ENCODE data around the gene NECAB3.

Gene NECAB3

DNA sequence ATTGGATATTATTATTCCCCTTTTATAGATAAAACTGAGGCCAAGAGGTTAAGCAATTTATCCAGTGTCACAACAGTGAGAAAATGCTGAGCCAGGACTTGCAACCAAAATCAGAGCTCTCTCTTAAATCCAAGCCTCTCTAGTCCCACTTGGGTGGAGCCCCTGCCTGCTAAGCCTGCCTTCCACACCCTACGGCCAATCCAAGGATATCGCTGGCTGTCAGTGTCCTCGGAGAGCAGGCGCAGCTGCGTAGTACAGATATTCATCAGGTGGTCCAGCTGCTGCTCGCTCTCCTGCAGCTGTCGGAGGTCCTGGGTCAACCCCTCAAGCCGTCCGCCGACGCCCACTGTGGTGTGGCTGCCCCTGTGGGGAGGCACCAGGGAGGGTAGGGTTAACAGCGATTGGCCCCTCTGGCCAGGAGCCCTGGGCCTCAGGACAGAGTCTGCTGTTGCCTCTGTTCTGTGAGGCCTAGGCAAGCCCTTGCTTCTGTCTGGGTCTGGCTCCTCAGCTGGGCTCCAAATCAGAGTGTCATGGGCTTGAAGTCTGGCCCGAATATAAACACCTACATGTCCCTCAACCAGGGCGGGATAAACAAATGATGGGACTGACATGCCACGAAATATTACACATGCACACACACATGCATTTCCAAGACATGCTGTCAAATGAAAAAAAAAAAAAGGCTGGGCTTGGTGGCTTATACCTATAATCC lies 3.9 kb upstream of the NECAB3 start:
- in situ Hi-C loops (cut with MboI; ENCODE audit: low sequenced_read_pairs, unreplicated experiment) = no loop called here
- TF ChIP-seq, protein P1, sequence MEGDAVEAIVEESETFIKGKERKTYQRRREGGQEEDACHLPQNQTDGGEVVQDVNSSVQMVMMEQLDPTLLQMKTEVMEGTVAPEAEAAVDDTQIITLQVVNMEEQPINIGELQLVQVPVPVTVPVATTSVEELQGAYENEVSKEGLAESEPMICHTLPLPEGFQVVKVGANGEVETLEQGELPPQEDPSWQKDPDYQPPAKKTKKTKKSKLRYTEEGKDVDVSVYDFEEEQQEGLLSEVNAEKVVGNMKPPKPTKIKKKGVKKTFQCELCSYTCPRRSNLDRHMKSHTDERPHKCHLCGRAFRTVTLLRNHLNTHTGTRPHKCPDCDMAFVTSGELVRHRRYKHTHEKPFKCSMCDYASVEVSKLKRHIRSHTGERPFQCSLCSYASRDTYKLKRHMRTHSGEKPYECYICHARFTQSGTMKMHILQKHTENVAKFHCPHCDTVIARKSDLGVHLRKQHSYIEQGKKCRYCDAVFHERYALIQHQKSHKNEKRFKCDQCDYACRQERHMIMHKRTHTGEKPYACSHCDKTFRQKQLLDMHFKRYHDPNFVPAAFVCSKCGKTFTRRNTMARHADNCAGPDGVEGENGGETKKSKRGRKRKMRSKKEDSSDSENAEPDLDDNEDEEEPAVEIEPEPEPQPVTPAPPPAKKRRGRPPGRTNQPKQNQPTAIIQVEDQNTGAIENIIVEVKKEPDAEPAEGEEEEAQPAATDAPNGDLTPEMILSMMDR (IDR thresholded peaks at IDR 0.05; ENCODE audit: borderline replicate concordance, control extremely low read depth, extremely low read depth, insufficient read depth, missing control alignments) = no peak
- DNase-seq (ENCODE audit: low spot score) = no peak

DNA sequence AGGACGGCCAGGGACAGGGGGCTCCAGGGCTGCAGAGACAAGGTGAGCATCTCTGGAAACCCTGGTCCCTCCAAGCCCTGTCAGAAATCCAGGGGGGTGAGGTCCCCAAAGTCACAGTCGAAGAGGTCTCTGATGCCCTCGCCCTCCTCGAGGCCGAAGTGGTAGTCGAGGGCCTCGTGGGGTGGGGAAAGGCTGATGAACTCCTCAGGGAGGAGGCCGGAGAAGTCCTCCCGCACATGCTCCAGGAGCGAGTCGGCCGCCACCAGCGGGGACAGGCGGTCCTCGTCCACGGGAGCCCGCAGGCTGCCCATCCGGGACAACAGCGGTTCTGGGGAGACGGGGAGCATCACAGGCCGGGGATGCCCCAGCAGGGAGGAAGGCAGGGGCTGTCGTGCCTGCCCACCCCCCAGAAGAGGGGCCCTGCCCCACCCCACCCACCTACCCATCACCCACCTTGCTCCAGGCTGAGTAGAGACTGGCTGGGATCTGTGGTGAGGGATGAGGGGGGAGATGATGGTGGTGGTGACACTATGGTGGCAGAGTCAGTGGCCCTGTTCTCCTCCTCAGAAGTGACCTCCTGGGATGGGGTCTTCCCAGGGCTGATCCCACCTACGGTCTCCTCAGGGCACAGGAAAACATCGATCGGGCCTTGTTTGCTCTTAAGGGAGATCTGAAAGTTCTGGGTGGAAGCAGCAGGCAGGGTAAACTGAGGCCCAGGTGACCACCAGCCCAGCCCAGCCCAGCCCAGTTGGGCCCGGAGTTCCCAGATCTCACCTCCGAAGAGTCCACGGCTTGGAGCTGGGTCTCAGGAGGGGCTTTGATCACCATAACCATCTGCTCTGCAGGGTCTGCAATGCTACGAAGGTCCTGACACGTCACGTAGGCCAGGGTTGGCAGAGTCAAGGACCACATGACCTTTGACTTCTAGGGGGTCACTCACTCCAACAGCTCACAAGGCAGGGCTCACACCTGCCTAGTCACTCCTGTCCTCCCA lies 2.7 kb upstream of the NECAB3 start:
- TF ChIP-seq, protein P1 (IDR thresholded peaks at IDR 0.05; ENCODE audit: borderline replicate concordance, control extremely low read depth, extremely low read depth, insufficient read depth, missing control alignments) = no peak
- in situ Hi-C loops (cut with MboI; ENCODE audit: low sequenced_read_pairs, unreplicated experiment) = no loop called here
- DNase-seq (ENCODE audit: low spot score) = no peak

DNA sequence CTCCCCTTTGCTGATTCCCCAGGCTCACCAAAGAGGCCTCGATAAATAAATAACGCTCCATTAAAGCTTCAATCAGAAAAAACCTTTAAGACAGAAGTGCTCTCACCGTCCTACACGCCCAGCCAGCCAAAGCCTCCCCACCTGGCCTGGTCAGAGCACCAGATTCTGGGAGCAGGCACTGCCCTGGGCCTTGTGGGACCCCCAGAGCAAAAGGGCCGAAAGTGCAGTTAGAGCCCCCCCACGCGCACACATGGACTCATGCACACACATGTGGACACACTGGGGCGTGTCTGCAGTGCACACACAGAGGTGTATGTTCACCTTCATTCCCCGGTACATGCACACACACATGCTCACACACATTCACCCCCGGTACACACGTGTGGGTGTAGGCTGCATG lies 1.9 kb upstream of the NECAB3 start:
- in situ Hi-C loops (cut with MboI; ENCODE audit: low sequenced_read_pairs, unreplicated experiment) = no loop called here
- no peak for DNase-seq (ENCODE audit: low spot score)
- TF ChIP-seq, protein P1 (IDR thresholded peaks at IDR 0.05; ENCODE audit: borderline replicate concordance, control extremely low read depth, extremely low read depth, insufficient read depth, missing control alignments) = no peak

DNA sequence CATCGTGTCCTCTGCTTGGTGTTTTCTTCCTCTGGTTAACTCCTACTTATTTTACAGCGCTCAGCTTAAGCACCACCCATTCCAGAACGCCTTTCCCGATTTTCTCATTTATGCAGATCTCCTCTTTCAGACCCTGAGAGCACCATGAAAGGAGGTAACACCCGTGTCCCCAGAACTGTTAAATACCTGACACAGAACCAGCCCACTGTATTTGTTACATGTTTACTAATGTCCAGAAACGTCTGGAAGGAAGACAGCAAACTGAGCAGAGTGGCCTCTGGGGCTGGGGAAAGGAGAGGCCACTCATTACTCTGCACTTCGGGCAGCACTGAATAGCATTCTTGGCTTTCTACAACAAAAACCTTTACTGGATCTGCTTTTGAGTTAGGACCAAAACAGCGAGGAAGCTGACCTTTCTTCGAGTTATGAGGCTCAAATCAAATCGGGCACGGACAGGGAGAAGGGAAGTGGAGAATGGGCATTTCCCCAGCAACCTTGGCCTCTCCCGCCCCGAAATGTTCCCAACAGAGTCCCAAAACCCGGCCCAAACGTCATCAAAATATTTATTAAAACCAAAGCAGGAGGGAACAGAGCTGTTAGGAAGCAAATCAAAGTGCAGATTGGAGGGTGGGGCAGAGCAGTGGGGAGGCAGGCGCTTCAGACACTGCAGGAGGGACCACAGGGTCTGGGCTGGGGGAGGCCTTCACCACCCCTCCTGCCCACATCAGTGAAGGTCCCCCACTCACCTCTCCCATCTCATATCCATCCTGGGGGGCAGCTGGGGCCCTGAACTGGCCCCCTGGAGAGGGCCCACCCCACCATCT lies 1.1 kb upstream of the NECAB3 start:
- TF ChIP-seq, protein P1 (IDR thresholded peaks at IDR 0.05; ENCODE audit: borderline replicate concordance, control extremely low read depth, extremely low read depth, insufficient read depth, missing control alignments) = no peak
- in situ Hi-C loops (cut with MboI; ENCODE audit: low sequenced_read_pairs, unreplicated experiment) = no loop called here
- DNase-seq (ENCODE audit: low spot score) = no peak

DNA sequence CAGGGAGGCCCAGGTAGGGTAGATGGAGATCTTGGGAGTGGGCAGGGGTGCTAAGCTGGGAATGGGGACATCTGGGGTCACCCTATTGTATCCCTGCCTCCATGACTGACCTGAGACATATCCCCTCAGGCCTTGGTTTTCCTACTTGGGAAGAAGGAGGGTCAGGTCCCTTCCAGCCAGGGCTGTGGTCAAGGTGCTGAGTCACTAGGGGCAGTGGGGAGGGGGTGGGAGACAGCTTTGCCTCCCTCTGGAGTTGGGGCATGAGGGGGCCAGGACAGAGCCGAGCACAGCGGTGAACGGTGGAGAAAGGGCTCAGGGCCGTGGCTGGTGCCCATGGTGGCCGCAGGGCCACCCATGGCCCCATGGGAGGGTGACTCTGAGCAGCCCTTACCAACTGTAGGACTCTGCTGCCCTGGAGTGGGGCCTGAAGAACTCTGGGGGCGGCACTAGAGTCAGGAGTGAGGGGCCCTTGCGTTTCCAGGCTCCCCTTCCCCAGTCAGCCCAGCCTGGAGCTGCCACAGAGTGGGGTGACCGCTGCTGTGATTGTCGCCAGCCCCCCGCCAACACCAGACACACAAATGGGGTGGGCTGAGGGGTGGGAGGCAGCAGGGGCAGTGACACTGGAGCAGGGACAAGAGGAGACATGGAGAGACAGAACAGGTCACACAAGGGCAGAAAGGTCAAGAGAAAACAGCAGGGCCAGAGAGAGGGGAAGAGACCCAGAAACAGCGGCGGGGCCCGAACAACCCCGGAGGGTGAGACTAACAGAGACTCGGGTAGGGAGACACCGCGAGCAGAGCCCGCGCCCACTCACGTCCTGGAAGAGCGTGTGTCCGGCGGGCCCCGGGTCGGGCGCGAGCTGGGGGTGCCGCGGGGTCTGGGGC lies 576 bp downstream of the NECAB3 start:
- DNase-seq (ENCODE audit: low spot score) = no peak
- in situ Hi-C loops (cut with MboI; ENCODE audit: low sequenced_read_pairs, unreplicated experiment) = no loop called here
- TF ChIP-seq, protein P1 (IDR thresholded peaks at IDR 0.05; ENCODE audit: borderline replicate concordance, control extremely low read depth, extremely low read depth, insufficient read depth, missing control alignments) = no peak

Measured in GM13976 (cell line).